Keratinocyte (primary cell): ENCODE results near the gene CPED1. TPM values are rescaled to one million over a fixed set of nuclear protein-coding genes. Genes with fewer than 3 reads are reported as not detected.

Source experiments
- DNase-seq: peaks from one replicate; pipeline ENCODE4 v3.0.0-alpha.2; 2011; ENCODE audit warnings: low read depth, missing footprints, low spot score
- FAIRE-seq: peaks from 2 replicates; lab custom pipeline; 2011; peaks lifted over from hg19 to GRCh38; lab: Jason Lieb, UNC
- H2AFZ ChIP-seq: 2 replicates; pipeline ENCODE4 v1.6.0; 2012; ENCODE audit warnings: low read length, control low read depth, inconsistent platforms; ENCODE audit not compliant: control insufficient read depth
- H3K27ac ChIP-seq: 2 replicates; pipeline ENCODE4 v1.5.1; 2011; ENCODE audit warnings: low read length; ENCODE audit not compliant: control insufficient read depth, insufficient read depth
- H3K27me3 ChIP-seq: 3 replicates; pipeline ENCODE4 v1.6.0; 2011; ENCODE audit warnings: low read length; ENCODE audit not compliant: control insufficient read depth, insufficient read depth; ENCODE audit errors: extremely low read depth
- H3K36me3 ChIP-seq, 2 experiments: 2 replicates in 1 of 2; 3 replicates in 1 of 2; pipeline ENCODE4 v1.5.1; 2011; ENCODE audit warnings: low read length in 2 of 2, mild to moderate bottlenecking in 1 of 2; ENCODE audit not compliant: control insufficient read depth in 2 of 2, insufficient read depth in 2 of 2; ENCODE audit errors: extremely low read depth in 1 of 2
- H3K4me1 ChIP-seq: 3 replicates; pipeline ENCODE4 v1.5.1; 2011; ENCODE audit warnings: low read length; ENCODE audit not compliant: control insufficient read depth, insufficient read depth; ENCODE audit errors: extremely low read depth
- H3K4me2 ChIP-seq: 3 replicates; pipeline ENCODE4 v1.6.0; 2011; ENCODE audit warnings: low read depth, low read length; ENCODE audit not compliant: control insufficient read depth, insufficient read depth; ENCODE audit errors: extremely low read depth
- H3K4me3 ChIP-seq, 3 experiments: fragments of 200-600 bp in 1 of 3; sonication (generic) in 1 of 3; 2 replicates in 2 of 3; 3 replicates in 1 of 3; pipeline ENCODE4 v1.5.1; 2011 to 2016; ENCODE audit warnings: low read length in 3 of 3, mild to moderate bottlenecking in 3 of 3, control low read depth in 2 of 3, inconsistent platforms in 1 of 3, low read depth in 1 of 3, mixed read lengths in 1 of 3, mixed run types in 1 of 3, moderate library complexity in 1 of 3; ENCODE audit not compliant: control insufficient read depth in 2 of 3, insufficient read depth in 2 of 3; ENCODE audit errors: extremely low read depth in 1 of 3
- H3K79me2 ChIP-seq: 2 replicates; pipeline ENCODE4 v1.6.0; 2012; ENCODE audit warnings: low read length; ENCODE audit not compliant: control insufficient read depth, insufficient read depth
- H3K9ac ChIP-seq: 3 replicates; pipeline ENCODE4 v1.6.0; 2011; ENCODE audit warnings: low read length; ENCODE audit not compliant: control insufficient read depth, insufficient read depth; ENCODE audit errors: extremely low read depth
- H3K9me1 ChIP-seq: 3 replicates; pipeline ENCODE4 v1.6.0; 2011; ENCODE audit warnings: low read length; ENCODE audit not compliant: control insufficient read depth, insufficient read depth; ENCODE audit errors: extremely low read depth
- H3K9me3 ChIP-seq: 2 replicates; pipeline ENCODE4 v1.5.1; 2012; ENCODE audit warnings: low read depth, low read length; ENCODE audit not compliant: control insufficient read depth
- H4K20me1 ChIP-seq: 3 replicates; pipeline ENCODE4 v1.6.0; 2011; ENCODE audit warnings: low read length; ENCODE audit not compliant: control insufficient read depth, insufficient read depth; ENCODE audit errors: extremely low read depth
- CTCF ChIP-seq, 3 experiments: IDR thresholded peaks in 1 of 3; conservative IDR thresholded peaks in 1 of 3; optimal IDR thresholded peaks in 1 of 3; 2 replicates in 2 of 3; 3 replicates in 1 of 3; pipeline versions ENCODE3 to v1.5.1; 2011; ENCODE audit warnings: low read length in 3 of 3, mild to moderate bottlenecking in 3 of 3, moderate library complexity in 2 of 3, control low read depth in 1 of 3, inconsistent platforms in 1 of 3; ENCODE audit not compliant: insufficient read depth in 2 of 3; ENCODE audit errors: extremely low read depth in 1 of 3
- EZH2 ChIP-seq: IDR thresholded peaks from one replicate; pipeline ENCODE4 v1.6.1; 2012; ENCODE audit warnings: inconsistent platforms, mild to moderate bottlenecking, low read length, moderate library complexity
- dilution Hi-C: fragments of 300-500 bp; cut with MboI; formaldehyde crosslinking; loops from one replicate; pipeline ENCODE4 v1.7.0; 2020; ENCODE audit warnings: low sequenced_read_pairs; ENCODE audit not compliant: extremely low pct_ligation_motif_present
- polyA plus RNA-seq, 5 experiments: library from polyadenylated mRNA; depleted of rRNA in 3 of 5; stranded (reverse) in 3 of 5; stranded (forward) in 1 of 5; unstranded in 1 of 5; fragments of >200 nt; gene quantifications; 1 replicate in 1 of 5; 2 replicates in 3 of 5; 3 replicates in 1 of 5; pipeline versions ENCODE4 v1.2.1 to v1.2.3, GENCODE V29; 2011 to 2012; ENCODE audit warnings: missing spikeins in 2 of 5, low read depth in 1 of 5, low replicate concordance in 1 of 5

Gene CPED1
- polyA plus RNA-seq, 1 donor (not counting 4 experiments of a cell fraction or from before 2014, with no cell fraction given): 0.62 TPM

GRCh38 chr7:121002048-121002756 lies 13.7 kb downstream of the CPED1 start:
- Histone ChIP-seq H3K27me3 (no peaks in the 10 kb centered on the region), H3K79me2 (no peaks in the 10 kb centered on the region), H3K4me2 (no peak overlapping the region), H3K27ac (no peak overlapping the region), H3K9me3 (no peaks in the 10 kb centered on the region), H3K4me3 (no peak overlapping the region), H4K20me1 (no peaks in the 10 kb centered on the region), H3K36me3 (no peaks in the 10 kb centered on the region), H2AFZ (no peak overlapping the region), H3K9ac (no peak overlapping the region), H3K4me1 (no peaks in the 10 kb centered on the region), H3K9me1 (no peaks in the 10 kb centered on the region)
- no peak for TF ChIP-seq CTCF (optimal IDR thresholded peaks at IDR 0.05 in 1 of 3, IDR thresholded peaks at IDR 0.05 in 1 of 3, conservative IDR thresholded peaks at IDR 0.05 in 1 of 3; ENCODE audit: extremely low read depth in 1 of 3, insufficient read depth in 2 of 3, low read length in 3 of 3)
- no peak for TF ChIP-seq EZH2
- dilution Hi-C loops: no loop called here
- no peak for DNase-seq
- FAIRE-seq: no peak

- TF ChIP-seq EZH2 (no peak), CTCF (optimal IDR thresholded peaks at IDR 0.05 in 1 of 3, IDR thresholded peaks at IDR 0.05 in 1 of 3, conservative IDR thresholded peaks at IDR 0.05 in 1 of 3; ENCODE audit: extremely low read depth in 1 of 3, insufficient read depth in 2 of 3, low read length in 3 of 3) (no peak)
- Histone ChIP-seq H3K9me1 (no peaks in the 10 kb centered on the region), H3K4me1 (no peaks in the 10 kb centered on the region), H3K27ac (no peak overlapping the region), H2AFZ (no peak overlapping the region), H3K79me2 (no peaks in the 10 kb centered on the region), H3K4me2 (no peak overlapping the region), H3K9me3 (no peaks in the 10 kb centered on the region), H3K36me3 (no peaks in the 10 kb centered on the region), H3K4me3 (no peak overlapping the region), H3K27me3 (no peaks in the 10 kb centered on the region), H4K20me1 (no peaks in the 10 kb centered on the region), H3K9ac (no peak overlapping the region)
- no peak for FAIRE-seq
- dilution Hi-C loops: no loop called here
- DNase-seq: no peak
Observed at GRCh38 chr7:121002757-121003200, 14.3 kb downstream of the CPED1 start.
